ENCODE data around the gene ANHX.

The ANHX gene

DNA sequence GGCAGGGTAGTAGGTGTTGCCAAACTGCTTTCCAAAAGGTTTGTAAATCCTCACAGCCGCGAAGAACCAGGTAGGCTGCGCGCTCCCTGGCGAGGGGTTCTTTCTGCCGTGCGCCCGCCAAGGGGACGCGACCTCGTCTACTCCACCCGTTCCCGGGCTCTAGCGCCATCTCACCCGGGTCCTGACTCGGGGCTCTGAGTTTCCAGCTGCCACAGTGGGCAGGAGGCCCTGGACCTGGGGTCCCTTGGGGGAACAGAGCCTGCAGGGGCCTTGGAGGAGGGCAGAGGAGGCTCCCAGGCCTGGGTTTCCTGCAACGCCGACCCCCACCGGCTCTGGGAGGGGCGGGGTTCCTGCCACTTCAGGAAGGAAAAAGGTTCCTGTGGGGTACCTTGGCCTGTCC lies 706 bp downstream of the ANHX start:
- no peak for DNase-seq (ENCODE audit: low spot score)
- TF ChIP-seq, protein P1, sequence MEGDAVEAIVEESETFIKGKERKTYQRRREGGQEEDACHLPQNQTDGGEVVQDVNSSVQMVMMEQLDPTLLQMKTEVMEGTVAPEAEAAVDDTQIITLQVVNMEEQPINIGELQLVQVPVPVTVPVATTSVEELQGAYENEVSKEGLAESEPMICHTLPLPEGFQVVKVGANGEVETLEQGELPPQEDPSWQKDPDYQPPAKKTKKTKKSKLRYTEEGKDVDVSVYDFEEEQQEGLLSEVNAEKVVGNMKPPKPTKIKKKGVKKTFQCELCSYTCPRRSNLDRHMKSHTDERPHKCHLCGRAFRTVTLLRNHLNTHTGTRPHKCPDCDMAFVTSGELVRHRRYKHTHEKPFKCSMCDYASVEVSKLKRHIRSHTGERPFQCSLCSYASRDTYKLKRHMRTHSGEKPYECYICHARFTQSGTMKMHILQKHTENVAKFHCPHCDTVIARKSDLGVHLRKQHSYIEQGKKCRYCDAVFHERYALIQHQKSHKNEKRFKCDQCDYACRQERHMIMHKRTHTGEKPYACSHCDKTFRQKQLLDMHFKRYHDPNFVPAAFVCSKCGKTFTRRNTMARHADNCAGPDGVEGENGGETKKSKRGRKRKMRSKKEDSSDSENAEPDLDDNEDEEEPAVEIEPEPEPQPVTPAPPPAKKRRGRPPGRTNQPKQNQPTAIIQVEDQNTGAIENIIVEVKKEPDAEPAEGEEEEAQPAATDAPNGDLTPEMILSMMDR (IDR thresholded peaks at IDR 0.05; ENCODE audit: extremely low read depth, missing control alignments): no peak

DNA sequence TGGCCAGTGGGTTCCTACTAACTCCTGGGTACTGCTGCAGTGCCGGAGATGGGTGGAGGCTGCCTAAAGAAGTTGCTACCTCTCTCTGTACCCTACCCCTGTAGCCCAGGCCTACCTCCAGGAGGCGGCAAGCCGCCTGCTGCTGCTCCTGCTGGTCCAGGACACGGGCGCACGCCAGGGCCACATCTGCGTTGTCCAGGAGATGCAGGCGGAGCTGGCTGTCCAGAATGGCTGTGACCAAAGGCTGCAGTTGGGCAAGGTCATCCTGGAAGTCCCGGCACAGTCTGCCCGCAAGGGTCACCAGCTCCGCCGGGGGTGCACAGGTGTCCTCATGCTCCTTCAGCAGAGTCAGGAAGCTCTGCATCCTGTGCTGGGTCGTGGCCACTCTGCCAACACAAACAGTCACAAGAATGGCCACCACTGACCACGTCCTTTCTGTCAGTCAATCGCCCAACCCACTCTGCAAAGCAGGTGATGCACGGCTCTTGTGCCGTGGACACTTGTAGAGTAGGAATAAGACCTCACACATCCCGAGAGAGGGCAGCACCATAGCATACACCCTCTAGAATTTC lies 1.6 kb downstream of the ANHX start:
- no peak for DNase-seq (ENCODE audit: low spot score)
- TF ChIP-seq, protein P1 (IDR thresholded peaks at IDR 0.05; ENCODE audit: extremely low read depth, missing control alignments): no peak

DNA sequence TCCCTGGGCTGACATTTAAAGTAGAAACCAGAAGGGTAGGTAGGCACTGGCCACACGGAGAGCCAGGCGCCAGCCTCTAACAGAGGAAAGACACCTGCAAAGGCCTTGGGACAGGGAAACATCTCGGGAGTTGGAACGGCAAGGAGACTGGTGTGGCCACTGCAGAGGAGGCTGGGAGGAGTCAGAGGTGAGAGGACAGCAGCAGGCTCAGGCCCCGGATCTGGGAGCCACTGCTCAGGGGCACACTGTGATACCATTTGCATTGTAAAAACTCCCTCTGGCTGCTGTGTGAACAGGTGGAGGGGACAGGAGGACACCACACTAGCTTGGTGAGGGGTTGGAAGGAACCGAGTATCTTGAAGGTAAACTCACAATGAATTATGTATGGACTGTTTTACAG lies 2.7 kb downstream of the ANHX start:
- TF ChIP-seq, protein P1 (IDR thresholded peaks at IDR 0.05; ENCODE audit: extremely low read depth, missing control alignments): no peak
- DNase-seq (ENCODE audit: low spot score): no peak

DNA sequence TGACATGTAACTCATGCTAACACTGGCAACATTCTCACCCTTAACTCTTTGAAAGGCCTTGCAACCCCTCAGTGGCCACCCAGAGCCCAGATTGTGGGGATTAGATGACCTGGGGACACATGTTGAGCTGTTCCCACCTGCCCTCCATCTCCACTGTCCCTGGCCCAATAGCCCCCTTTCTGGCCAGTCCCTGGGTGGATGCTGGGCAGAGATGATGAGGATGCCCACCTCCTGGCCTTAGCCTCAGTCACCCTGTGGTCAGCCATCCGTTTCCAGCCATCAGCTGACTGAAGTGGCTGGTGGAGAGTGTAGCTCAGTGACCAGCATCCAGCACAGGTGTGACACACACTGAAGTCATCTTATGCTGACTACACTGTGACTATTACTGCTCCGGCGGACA lies 4.7 kb downstream of the ANHX start:
- TF ChIP-seq, protein P1 (IDR thresholded peaks at IDR 0.05; ENCODE audit: extremely low read depth, missing control alignments): no peak
- no peak for DNase-seq (ENCODE audit: low spot score)

DNA sequence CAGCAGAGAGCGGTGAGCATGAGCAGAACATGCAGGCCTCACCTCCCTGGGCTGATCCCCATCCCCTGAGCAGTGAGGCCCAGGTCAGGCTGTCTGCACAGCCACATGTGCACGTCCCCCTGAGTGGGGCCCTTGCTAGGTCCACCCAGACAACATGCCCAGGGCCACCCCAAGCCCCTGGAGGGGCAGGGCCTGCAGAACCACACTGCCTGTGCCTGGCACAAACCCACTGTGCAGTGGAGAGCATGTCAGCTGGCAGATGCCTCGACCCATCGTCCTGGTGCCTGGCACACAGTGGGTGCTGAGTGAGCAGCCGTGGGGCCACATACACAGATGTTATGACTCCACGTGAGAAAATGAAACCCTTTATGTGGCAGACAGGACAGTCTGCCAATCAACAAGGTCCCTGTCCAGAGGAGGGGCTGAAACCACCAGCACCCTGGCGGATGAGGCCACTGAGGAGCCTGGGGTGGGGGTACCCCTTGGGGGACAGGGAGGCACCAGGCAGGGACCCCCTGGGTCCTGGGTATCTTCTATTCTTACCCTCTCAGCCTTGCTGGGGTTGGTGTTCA lies 8.3 kb downstream of the ANHX start:
- DNase-seq (ENCODE audit: low spot score): peak; percentile 2
- TF ChIP-seq, protein P1 (IDR thresholded peaks at IDR 0.05; ENCODE audit: extremely low read depth, missing control alignments): no peak

DNA sequence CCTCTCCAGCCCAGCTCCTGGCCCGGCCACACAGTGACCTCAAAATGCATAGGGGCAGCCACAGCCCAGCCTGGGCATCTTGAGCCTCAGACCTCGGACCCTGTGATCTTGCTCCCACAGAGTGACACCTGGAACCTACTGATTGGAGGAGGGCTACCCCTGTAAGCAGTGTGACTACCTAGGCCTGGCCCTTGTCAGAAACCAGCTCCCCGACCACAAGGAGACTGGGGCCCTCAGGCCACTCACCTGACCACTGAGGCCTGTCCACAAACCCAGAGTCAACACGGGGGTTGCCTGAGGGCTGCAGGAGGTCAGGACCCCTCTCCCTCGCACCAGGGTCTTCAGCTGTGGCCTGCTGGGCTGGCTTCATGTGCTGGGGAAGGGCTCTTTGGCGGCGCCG lies 9.0 kb downstream of the ANHX start:
- TF ChIP-seq, protein P1 (IDR thresholded peaks at IDR 0.05; ENCODE audit: extremely low read depth, missing control alignments): no peak
- no peak for DNase-seq (ENCODE audit: low spot score)

DNA sequence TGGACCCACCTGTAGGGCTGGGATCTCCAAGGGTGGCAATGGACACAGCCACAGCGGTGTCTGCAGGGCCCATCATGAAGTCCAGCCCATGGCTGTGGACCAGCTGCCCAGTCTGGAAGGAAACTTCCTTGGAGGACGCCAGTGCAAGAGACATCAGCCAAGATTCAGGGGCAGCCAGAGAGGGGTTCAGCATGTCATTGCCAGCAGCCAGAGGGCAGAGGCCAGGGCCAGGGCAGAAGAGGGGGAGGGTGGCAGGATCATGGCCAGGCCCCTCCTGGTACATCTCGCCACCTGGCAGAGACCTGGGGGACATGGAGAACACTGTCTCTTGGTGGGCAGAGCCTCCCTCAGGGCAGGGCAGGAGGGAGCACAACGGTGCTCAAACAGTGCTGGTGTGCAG lies 10.2 kb downstream of the ANHX start:
- TF ChIP-seq, protein P1 (IDR thresholded peaks at IDR 0.05; ENCODE audit: extremely low read depth, missing control alignments): no peak

More for the DNA sequence above, 10.2 kb downstream of the ANHX start:
- DNase-seq (ENCODE audit: low spot score): no peak
